MCF 10A (cell line): ENCODE results near the gene OTUD7B. TPM values are rescaled to one million over a fixed set of nuclear protein-coding genes. Genes with fewer than 3 reads are reported as not detected.

Source experiments
- BruUV-seq: library from RNA; stranded (reverse); fragments of 400-500 nt; replicated peaks from 2 replicates; lab custom pipeline; 2021; lab: Mats Ljungman, UMichigan
- CTCF ChIA-PET: fragments of 300-600 bp; sonication (Branson Sonifier 250); formaldehyde crosslinking; extraction: SDS; loops from one replicate; lab custom pipeline; 2021; ENCODE audit warnings: antibody characterized with exemption, inconsistent platforms; lab: Yijun Ruan, JAX
- POLR2A ChIA-PET: fragments of 300-600, 350-650 bp; sonication (Branson Sonifier 250); formaldehyde crosslinking; extraction: SDS; loops from one replicate; lab custom pipeline; 2020; ENCODE audit warnings: antibody characterized with exemption, inconsistent platforms; lab: Yijun Ruan, JAX
- DNase-seq: peaks from one replicate; pipeline ENCODE4 v3.0.0-alpha.2; 2018; ENCODE audit not compliant: unreplicated experiment
- H3K27ac Mint-ChIP-seq: one replicate; pipeline ENCODE4 v1.8.0; 2022; ENCODE audit warnings: mild to moderate bottlenecking, low read depth, mixed read lengths; ENCODE audit not compliant: unreplicated experiment
- H3K27me3 Mint-ChIP-seq: one replicate; pipeline ENCODE4 v1.8.0; 2022; ENCODE audit warnings: mixed read lengths; ENCODE audit not compliant: insufficient read depth, unreplicated experiment
- H3K36me3 Mint-ChIP-seq: one replicate; pipeline ENCODE4 v1.8.0; 2022; ENCODE audit warnings: mild to moderate bottlenecking, moderate library complexity, mixed read lengths; ENCODE audit not compliant: insufficient read depth, unreplicated experiment
- H3K4me1 Mint-ChIP-seq: one replicate; pipeline ENCODE4 v1.8.0; 2022; ENCODE audit warnings: mixed read lengths; ENCODE audit not compliant: insufficient read depth, unreplicated experiment
- H3K4me3 Mint-ChIP-seq: one replicate; pipeline ENCODE4 v1.8.0; 2022; ENCODE audit warnings: mild to moderate bottlenecking, moderate library complexity, mixed read lengths; ENCODE audit not compliant: unreplicated experiment
- H3K9me3 Mint-ChIP-seq: one replicate; pipeline ENCODE4 v1.8.0; 2022; ENCODE audit warnings: mixed read lengths; ENCODE audit not compliant: unreplicated experiment
- CTCF ChIP-seq: fragments of 200-600 bp; IDR thresholded peaks from one replicate; pipeline ENCODE4 v1.8.0; 2022; ENCODE audit warnings: antibody characterized with exemption, mild to moderate bottlenecking; ENCODE audit not compliant: unreplicated experiment
- intact Hi-C: fragments of 100-400 bp; cut with micrococcal nuclease; formaldehyde crosslinking; loops from 2 replicates; pipeline ENCODE4 v1.14.1; 2022
- total RNA-seq: library from RNA; stranded (reverse); gene quantifications from 2 replicates; pipeline ENCODE4 v1.2.3, GENCODE V29; 2022

OTUD7B gene
- total RNA-seq, 1 experiment from 2014 or later: 44.3 TPM

GRCh38 chr1:149993181-149993580, 17.3 kb downstream of the OTUD7B start:
- DNase-seq: no peak
- Mint-ChIP-seq H3K36me3 (peaks cover 21% of the 10 kb centered on the region), H3K9me3 (no peaks in the 10 kb centered on the region), H3K4me1 (peaks cover 27% of the 10 kb centered on the region), H3K4me3 (no peak overlapping the region), H3K27me3 (no peaks in the 10 kb centered on the region), H3K27ac (no peak overlapping the region)
- intact Hi-C loops: no loop called here
- TF ChIP-seq CTCF: no peak
- ChIA-PET POLR2A (interaction anchor here (10.9 kb wide), 1 partner anchor 16 kb away, joined by 96 read pairs; the partner anchor contains the start of gene OTUD7B), CTCF (no interaction called here)
- no TSS peak for BruUV-seq

GRCh38 chr1:149987297-149987595, 23.3 kb downstream of the OTUD7B start:
- ChIA-PET CTCF (interaction anchor here (0.8 to 2.3 kb wide), 3 partner anchors 25 to 77 kb away, joined by 5 to 10 read pairs (median 6); no protein-coding TSS in a partner anchor), POLR2A (interaction anchor here (0.7 to 10.9 kb wide), 9 partner anchors 9 to 247 kb away, joined by 3 to 96 read pairs (median 5); partner anchors contain the start of genes MTMR11, OTUD7B and VPS45)
- Mint-ChIP-seq H3K27me3 (no peaks in the 10 kb centered on the region), H3K36me3 (peaks cover 17% of the 10 kb centered on the region), H3K4me3 (no peak overlapping the region), H3K9me3 (no peaks in the 10 kb centered on the region), H3K4me1 (peaks cover 29% of the 10 kb centered on the region), H3K27ac (peak overlapping the region; percentile 6)
- intact Hi-C loops: no loop called here
- BruUV-seq: no TSS peak
- TF ChIP-seq CTCF: no peak
- no peak for DNase-seq

- no peak overlapping the region for H3K4me3 Mint-ChIP-seq
- no peaks in the 10 kb centered on the region for H3K27me3 Mint-ChIP-seq
- H3K27ac Mint-ChIP-seq: peak overlapping the region; percentile 6
- CTCF ChIA-PET: interaction anchor here (0.8 to 2.3 kb wide), 5 partner anchors 25 to 200 kb away, joined by 4 to 10 read pairs (median 6); no protein-coding TSS in a partner anchor
- peaks cover 29% of the 10 kb centered on the region for H3K4me1 Mint-ChIP-seq
- TF ChIP-seq CTCF: no peak
- peak; percentile 46 for DNase-seq
- H3K36me3 Mint-ChIP-seq: peaks cover 16% of the 10 kb centered on the region
- POLR2A ChIA-PET: interaction anchor here (0.5 to 10.9 kb wide), 12 partner anchors 9 to 247 kb away, joined by 3 to 96 read pairs (median 4); partner anchors contain the start of genes MTMR11, OTUD7B and VPS45
- intact Hi-C loops: no loop called here
- no peaks in the 10 kb centered on the region for H3K9me3 Mint-ChIP-seq
- BruUV-seq: no TSS peak
Measured at GRCh38 chr1:149986486-149987296, 23.8 kb downstream of the OTUD7B start.

- ChIA-PET POLR2A (interaction anchor here (1.2 to 4.8 kb wide), 6 partner anchors 11 to 93 kb away, joined by 3 to 25 read pairs (median 10); partner anchors contain the start of gene OTUD7B), CTCF (interaction anchor here (0.6 to 1.5 kb wide), 5 partner anchors 15 to 235 kb away, joined by 3 to 5 read pairs (median 3); no protein-coding TSS in a partner anchor)
- peaks cover 38% of the 10 kb centered on the region for H3K36me3 Mint-ChIP-seq
- H3K27ac Mint-ChIP-seq: no peak overlapping the region
- peaks cover 13% of the 10 kb centered on the region for H3K4me1 Mint-ChIP-seq
- no TSS peak for BruUV-seq
- intact Hi-C loops: no loop called here
- no peak for TF ChIP-seq CTCF
- DNase-seq: no peak
- no peak overlapping the region for H3K4me3 Mint-ChIP-seq
- H3K27me3 Mint-ChIP-seq: no peaks in the 10 kb centered on the region
- no peaks in the 10 kb centered on the region for H3K9me3 Mint-ChIP-seq
Measured at GRCh38 chr1:149979972-149980540, 30.5 kb downstream of the OTUD7B start.
